GM19025 (cell line): ENCODE data around the gene P2RX7.

ENCODE experiments used
- ATAC-seq: cut with Tn5 transposase; IDR thresholded peaks from one replicate; pipeline ENCODE4 v1.9.1; 2021; ENCODE audit warnings: mild to moderate bottlenecking, low read depth, moderate library complexity; ENCODE audit not compliant: unreplicated experiment

P2RX7 gene

DNA sequence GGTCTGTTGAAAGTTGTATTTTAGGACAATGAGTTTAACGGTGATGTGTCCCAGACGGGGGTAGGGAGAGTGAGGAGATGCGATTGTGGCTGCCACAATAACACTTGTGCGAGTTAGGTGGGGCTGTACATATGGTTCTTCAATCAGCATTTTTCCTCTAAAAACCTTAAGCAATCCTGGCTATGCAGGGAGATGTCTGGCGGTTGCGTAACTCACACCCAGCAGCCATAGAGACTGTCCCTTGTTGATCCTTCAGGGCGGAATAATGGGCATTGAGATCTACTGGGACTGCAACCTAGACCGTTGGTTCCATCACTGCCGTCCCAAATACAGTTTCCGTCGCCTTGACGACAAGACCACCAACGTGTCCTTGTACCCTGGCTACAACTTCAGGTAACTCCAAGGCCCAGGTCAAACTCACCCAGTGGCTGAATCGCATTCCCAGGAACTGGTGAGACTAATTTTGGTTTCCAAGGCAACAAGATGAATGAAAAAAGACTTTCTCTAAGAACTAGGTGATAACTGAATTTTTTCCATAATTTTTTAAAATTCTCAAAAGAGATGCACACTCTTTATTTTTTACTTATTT, 34.6 kb downstream of the P2RX7 start:
- ATAC-seq, result no peak

DNA sequence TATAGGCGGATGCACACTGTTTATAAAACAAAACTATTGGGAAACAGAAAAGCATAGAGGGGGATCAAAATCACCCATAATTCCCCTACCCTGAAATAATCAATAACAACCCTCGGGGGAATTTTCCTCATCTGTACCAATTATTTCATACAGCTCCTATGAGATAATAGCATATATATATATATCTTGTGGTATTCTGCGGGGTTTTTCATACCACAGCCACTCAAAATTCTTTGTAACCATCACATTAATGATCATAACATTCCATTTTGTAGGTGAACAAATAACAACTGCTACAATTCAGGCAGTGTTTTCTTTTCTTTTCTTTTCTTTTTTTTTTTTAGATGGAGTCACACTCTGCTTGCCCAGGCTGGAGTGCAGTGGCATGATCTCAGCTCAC, 35.3 kb downstream of the P2RX7 start:
- ATAC-seq, result no peak

DNA sequence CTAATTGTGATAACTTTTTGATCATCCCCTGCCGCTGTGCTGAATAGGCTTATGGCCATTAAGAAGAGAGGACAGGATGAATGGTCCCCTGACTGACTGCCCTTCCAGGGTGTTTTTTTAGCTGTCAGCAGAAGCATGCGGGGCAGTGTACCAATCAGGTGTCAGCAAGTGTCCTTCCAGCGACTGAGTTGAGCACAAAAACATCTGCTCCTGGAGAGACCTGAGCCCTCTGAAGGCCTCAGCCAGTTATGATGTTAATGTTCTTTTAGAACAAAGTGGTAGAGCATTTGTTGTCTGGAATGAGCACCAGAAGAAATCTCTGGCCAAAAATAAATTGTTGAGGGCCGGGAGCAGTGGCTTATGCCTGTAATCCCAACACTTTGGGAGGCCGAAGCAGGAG, 37.5 kb downstream of the P2RX7 start:
- ATAC-seq, result no peak

DNA sequence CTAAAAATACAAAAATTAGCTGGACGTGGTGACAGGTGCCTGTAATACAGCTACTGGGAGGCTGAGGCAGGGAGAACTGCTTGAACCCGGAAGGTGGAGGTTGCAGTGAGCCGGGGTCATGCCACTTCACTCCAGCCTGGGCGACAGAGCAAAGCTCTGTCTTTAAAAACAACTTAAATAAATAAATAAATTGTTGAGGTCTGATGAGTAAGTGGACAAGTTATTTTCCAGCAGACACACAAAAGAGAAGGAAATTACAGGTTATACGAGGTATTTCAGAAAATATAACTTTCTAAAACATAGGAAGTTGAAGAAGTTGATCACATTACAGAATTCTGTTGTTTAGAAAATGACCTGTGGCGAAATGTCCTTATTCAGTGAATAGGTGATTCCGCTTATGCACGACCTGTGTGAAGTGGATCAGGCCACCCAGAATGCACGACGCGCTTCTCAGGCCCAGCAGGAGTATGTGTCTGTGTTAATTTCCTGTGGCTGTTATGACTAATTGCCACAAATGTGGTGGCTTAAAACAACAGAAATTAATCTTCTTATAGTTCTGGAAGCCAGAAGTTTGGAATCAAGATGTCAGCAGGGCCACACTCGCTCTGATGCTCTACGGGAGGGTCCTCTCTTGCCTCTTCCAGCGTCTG, 38.1 kb downstream of the P2RX7 start:
- no peak for ATAC-seq

DNA sequence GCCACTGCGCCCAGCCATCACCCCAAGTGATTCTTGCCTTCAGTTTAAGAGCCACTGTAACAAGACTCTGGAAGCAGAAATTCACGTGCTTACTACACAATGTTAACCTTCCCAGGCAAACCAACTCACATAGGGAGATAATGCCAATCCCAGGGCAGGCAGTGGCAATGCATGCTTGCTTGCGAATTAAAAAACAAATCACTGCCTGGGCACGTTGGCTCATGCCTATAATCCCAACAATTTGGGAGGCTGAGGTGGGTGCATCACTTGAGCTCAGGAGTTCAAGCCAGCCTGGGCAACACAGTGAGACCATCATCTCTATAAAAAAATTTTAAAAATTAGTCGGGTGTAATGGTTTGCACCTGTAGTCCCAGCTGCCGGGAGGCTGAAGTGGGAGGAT, 39.5 kb downstream of the P2RX7 start:
- no peak for ATAC-seq

DNA sequence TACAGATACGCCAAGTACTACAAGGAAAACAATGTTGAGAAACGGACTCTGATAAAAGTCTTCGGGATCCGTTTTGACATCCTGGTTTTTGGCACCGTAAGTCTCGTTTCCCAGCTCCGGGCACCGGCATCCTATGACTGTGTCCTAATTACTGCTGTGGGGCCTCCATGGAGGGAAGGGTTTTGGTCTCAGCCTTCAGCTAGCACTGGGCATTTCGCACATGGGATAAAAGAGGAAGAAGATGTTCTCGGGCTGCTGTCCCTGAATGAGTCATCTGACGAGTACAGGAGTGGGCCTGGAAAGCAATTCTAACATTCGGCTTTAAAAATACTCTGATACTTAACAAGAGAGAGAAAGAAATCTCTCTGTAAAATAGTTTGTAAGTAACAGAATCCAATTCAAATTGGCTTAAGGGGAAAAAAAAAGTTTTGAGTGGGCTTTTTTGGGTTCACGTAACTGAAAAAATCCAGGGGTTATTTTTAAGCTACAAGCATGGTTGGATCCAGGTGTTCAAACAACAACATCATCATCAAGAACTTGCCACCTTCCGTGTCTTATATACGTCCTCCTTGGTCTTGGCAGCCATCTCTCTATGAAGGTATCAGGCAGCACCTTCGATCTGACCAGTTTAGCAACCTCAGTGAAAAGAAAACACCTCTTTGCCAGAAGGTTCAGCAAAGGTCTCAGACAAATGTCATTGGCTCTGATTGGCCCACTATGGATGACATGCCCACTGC, 42.9 kb downstream of the P2RX7 start:
- no peak for ATAC-seq

DNA sequence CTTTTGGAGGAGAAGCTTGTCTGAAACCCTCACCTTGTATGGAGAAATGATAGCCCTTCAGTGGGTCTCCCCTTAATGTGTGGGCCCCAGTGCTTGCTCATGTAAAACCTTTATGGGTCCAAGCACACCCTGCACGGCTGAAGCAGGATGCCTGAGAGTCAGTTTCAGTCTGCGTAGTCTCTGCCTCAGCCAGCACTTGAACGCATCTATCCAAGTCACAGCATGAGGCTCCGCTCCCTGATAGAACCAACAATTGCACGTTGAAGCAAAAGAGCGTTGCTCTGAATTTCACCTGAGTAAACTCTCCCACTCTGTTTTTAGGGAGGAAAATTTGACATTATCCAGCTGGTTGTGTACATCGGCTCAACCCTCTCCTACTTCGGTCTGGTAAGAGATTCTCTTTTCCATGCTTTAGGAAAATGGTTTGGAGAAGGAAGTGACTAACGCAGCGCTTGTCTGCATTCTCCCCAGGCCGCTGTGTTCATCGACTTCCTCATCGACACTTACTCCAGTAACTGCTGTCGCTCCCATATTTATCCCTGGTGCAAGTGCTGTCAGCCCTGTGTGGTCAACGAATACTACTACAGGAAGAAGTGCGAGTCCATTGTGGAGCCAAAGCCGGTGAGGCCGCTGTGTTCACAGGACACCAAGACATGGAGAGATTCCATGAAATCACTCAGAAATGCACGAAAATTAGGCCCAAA, 44.3 kb downstream of the P2RX7 start:
- ATAC-seq, result no peak

DNA sequence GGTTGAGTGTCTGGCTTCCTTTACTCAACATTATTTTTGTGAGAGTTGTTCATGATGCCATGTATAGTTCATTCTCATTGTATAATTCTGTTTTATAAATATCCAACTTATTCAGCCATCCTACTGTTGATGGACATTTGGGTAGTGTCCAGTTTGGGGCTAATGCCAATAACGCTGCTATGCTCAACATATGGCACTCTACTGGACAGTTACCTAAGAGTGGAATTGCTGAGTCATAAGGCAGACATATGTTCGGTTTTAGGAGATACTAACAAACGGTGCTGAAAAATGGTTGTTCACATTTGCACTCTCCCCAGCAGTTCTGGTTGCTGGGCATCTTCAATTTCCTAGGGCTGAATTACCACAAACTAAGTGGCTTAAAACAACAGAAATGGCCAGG, 48.5 kb downstream of the P2RX7 start:
- no peak for ATAC-seq

DNA sequence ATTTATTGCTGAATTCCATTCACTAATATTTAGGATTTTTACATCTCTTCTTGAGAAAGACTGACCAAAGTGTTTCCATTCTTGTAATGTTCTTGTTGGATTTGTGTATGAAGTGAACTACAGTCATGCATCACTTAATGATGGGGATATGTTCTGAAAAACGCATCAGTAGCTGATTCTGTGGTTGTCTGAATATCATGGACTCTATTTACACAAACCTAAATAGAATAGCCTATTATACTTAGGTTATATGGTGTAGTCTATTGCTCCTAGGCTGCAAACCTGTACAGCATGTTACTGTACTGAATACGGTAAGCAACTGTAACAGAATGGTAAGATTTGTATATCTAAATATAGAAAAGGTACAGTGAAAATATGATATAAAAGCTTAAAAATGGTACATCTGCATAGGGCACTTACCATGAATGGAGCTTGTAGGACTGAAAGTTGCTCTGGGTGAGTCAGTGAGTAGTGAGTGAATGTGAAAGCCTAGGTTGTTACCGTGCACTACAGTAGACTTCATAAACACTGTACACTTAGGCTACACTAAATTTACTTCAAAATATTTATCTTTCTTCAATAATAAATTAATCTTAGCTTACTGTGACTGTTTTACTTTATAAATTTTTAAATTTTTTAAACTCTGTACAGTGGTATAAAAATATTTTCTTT, 49.7 kb downstream of the P2RX7 start:
- no peak for ATAC-seq

DNA sequence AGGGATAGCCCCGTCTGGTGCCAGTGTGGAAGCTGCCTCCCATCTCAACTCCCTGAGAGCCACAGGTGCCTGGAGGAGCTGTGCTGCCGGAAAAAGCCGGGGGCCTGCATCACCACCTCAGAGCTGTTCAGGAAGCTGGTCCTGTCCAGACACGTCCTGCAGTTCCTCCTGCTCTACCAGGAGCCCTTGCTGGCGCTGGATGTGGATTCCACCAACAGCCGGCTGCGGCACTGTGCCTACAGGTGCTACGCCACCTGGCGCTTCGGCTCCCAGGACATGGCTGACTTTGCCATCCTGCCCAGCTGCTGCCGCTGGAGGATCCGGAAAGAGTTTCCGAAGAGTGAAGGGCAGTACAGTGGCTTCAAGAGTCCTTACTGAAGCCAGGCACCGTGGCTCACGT, 51.7 kb downstream of the P2RX7 start:
- no peak for ATAC-seq

DNA sequence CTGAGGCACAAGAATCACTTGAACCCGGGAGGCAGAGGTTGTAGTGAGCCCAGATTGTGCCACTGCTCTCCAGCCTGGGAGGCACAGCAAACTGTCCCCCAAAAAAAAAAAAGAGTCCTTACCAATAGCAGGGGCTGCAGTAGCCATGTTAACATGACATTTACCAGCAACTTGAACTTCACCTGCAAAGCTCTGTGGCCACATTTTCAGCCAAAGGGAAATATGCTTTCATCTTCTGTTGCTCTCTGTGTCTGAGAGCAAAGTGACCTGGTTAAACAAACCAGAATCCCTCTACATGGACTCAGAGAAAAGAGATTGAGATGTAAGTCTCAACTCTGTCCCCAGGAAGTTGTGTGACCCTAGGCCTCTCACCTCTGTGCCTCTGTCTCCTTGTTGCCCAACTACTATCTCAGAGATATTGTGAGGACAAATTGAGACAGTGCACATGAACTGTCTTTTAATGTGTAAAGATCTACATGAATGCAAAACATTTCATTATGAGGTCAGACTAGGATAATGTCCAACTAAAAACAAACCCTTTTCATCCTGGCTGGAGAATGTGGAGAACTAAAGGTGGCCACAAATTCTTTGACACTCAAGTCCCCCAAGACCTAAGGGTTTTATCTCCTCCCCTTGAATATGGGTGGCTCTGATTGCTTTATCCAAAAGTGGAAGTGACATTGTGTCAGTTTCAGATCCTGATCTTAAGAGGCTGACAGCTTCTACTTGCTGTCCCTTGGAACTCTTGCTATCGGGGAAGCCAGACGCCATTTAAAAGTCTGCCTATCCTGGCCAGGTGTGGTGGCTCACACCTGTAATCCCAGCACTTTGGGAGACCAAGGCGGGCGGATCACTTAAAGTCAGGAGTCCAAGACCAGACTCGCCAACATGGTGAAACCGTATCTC, 52.6 kb downstream of the P2RX7 start:
- ATAC-seq, result no peak

DNA sequence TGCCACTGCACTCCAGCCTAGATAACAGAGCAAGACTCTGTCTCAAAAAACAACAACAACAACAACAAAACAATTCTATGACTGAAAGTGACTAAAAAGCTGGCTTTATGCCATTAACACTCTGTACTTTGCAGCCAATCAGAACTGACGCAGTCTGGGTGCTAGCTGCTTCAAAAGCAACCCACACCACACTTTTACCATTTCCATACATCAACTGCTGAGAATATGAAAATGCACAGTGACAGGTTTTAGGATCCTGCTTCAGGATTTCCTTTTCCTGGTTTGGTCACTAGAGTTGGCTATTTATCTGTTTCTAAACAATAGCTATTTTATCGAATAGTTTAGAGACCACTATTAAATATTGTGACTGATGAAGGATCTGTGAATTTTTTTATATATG, 54.1 kb downstream of the P2RX7 start:
- no peak for ATAC-seq

DNA sequence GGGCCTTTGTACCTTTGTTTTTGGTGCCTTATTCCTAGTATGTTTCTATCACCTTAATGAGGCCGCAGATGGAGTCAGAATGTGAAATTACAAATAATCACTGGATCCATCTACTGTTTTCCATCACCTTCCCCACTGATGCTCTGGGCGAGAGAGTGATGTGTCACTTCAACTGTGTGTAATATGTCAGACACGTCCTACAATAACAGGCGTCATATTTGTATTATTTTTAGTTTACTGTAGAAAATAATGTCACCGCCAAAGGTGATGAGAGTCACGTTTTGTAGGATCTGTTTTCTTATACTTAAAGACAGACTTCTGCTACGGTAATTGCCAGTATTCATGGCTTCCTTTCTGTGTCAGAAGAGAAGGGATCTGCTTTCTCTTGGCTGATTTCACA, 54.8 kb downstream of the P2RX7 start:
- no peak for ATAC-seq

DNA sequence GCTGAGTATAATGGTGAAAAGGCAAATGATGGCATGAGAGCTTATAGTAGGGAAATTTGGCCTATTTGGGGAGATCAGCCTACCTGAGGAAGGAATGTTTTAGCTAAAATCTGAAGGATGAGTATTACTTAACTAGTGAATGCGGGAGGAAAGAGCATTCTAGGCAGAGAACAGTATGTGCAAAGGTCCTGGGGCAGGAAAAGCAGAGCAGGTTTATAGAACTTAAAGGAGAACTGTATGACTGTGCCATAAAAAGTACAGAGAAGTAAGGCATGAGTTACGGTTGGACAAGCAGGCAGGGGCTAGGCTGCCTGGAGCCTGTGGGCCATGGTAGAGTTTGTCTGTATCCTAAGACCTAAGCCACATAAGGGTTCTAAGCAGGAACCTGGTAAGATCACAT, 55.6 kb downstream of the P2RX7 start:
- ATAC-seq, result no peak

DNA sequence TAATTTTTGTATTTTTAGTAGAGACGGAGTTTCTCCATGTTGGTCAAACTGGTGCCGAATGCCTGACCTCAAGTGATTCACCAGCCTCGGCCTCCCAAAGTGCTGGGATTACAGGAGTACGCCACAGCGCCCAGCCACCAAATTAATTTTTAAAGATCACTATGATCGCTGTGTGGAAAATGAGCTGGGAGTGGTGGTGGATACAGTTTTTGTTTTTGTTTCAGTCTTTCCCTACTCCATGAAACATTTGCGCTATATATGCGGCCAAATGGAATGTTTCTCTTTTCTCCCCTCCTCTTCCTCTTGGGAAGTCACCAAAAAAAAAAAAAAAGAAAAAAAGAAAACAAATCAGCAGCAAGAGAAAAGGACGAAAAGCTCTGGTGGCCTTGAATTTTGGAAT, 56.5 kb downstream of the P2RX7 start:
- ATAC-seq, result no peak

DNA sequence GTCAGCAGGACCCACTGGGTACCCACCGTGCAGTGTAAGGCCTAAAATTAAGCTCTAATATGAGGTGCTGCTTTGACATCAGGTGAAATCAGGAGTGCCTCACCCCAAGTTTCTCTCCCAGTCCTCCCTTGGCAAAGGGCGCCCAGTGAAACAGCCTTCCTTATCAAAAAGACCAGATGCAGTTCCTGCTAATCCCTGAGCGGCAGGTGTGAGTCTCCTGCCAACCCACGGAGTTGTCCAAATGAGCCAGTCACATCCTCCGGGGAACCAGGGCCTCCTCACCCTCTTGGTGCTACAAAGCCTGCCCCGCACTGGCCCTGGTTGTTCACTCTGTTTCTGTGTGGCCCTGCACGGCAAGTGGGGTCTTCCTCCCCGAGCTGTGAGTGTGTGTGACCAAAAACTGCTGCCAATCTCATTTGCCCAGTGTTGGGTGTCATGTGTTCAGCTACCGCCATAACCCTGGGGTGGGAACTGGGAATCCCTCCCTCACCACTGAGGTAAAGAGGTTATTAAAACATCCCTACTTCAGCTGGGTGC, 57.0 kb downstream of the P2RX7 start:
- no peak for ATAC-seq

DNA sequence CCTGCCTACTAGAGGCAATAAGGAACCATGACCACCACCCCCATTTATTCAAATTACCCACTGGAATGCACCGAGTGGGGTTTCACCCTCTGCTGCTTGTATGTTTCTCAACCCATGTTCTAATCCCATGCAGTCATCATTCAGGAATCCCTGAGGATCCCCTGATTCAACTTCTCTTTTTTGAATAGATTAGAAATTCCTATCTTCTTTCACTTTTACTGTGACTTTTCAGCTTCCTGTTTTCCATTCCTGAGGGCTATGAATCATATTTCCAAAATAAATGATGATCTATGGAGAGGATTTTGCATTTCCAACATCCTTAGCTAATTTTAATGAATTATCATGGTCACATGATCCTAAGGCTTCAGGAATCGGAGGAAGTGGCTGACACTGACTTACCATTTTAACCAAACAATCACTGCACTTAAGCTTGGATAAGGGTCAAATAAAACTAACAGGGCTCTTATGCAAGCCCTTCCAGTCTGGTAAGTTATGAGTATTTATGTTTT, 57.9 kb downstream of the P2RX7 start:
- no peak for ATAC-seq

DNA sequence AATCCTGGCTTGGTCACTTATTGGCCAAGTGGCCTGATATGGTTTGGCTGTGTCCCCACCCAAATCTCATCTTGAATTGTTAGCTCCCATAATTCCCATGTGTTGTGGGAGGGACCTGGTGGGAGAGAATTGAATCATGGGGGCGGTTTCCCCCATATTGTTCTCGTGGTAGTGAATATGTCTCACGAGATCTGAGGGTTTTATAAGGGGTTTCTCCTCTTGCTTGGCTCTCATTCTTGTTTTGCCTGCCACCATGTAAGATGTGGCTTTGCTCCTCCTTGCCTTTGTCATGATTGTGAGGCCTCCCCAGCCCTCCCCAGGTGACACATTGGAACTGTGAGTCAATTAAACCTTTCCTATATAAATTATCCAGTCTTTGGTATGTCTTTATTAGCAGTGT, 58.5 kb downstream of the P2RX7 start:
- ATAC-seq, result no peak

DNA sequence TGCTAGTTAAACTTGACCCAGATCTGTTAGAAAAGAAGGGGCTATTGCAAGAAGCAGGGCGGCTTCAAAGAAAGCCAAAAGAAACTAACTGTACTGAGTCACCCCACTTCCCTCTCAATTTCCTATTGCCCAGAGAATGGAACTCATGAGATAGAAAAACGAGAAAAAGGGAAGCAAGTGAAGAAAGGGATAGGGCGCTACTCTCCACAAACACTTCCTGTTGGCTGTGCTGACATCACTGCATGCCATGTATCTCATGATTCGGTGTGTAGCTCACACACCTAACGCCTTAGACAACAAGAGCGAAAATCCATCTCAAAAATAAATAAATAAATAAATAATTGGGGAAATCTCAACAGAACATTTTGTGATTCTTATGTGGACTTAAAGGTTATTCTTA, 64.2 kb downstream of the P2RX7 start:
- no peak for ATAC-seq
